Breast epithelium (tissue), 4 donors: Measurements from ENCODE around the gene RASSF7. TPM values are rescaled to one million over a fixed set of nuclear protein-coding genes. Genes with fewer than 3 reads are reported as not detected.

ENCODE experiments used
- DNase-seq, 2 donors: peaks; one replicate each; pipeline ENCODE4 v3.0.0-alpha.2; 2019; ENCODE audit warnings: low spot score in 2 of 2
- H3K27ac ChIP-seq, 2 donors: fragments of 200-600 bp; sonication (generic) in 1 of 2; one replicate each; pipeline ENCODE4 v1.5.1; 2016 to 2019; ENCODE audit warnings: mild to moderate bottlenecking in 1 of 2
- H3K27me3 ChIP-seq, 2 donors: fragments of 200-600 bp; sonication (generic) in 1 of 2; one replicate each; pipeline versions ENCODE4 v1.5.1 to v1.6.0; 2017 to 2019; ENCODE audit warnings: control low read depth in 1 of 2, mild to moderate bottlenecking in 1 of 2
- H3K36me3 ChIP-seq: fragments of 200-600 bp; one replicate; pipeline ENCODE4 v1.5.1; 2019
- H3K4me1 ChIP-seq, 2 donors: fragments of 200-600 bp; sonication (generic); one replicate each; pipeline ENCODE4 v1.5.1; 2016 to 2019; ENCODE audit warnings: control low read depth in 1 of 2
- H3K4me3 ChIP-seq, 3 donors: fragments of 200-600 bp; sonication (generic); 1 replicate in 2 of 3; 2 replicates in 1 of 3; pipeline ENCODE4 v1.5.1; 2016 to 2019; ENCODE audit warnings: mild to moderate bottlenecking in 3 of 3, moderate library complexity in 2 of 3
- H3K9me3 ChIP-seq, 2 donors: fragments of 200-600 bp; sonication (generic) in 1 of 2; one replicate each; pipeline ENCODE4 v1.5.1; 2016 to 2019; ENCODE audit warnings: control low read depth in 1 of 2
- CTCF ChIP-seq, 3 donors: fragments of 450-650 bp; IDR thresholded peaks; one replicate each; pipeline ENCODE4 v1.5.1; 2016 to 2017; ENCODE audit warnings: antibody characterized with exemption in 3 of 3, mild to moderate bottlenecking in 3 of 3, moderate library complexity in 3 of 3
- POLR2A ChIP-seq: fragments of 450-650 bp; IDR thresholded peaks from one replicate; pipeline ENCODE4 v1.6.1; 2016; ENCODE audit warnings: antibody characterized with exemption, mild to moderate bottlenecking, moderate library complexity
- POLR2AphosphoS5 ChIP-seq, 3 donors: sonication (generic); formaldehyde crosslinking; IDR thresholded peaks; one replicate each; pipeline ENCODE4 v1.6.1; 2017; ENCODE audit warnings: antibody characterized with exemption in 3 of 3
- intact Hi-C: fragments of 100-400 bp; cut with DNase I; formaldehyde crosslinking; loops from one replicate; pipeline ENCODE4 v1.15.1; 2023; ENCODE audit warnings: low total_unique reads
- total RNA-seq, 3 donors: library from RNA; depleted of rRNA; stranded (reverse); fragments of >200 nt; gene quantifications; one replicate each; pipeline ENCODE4 v1.1.0, GENCODE V29; 2016

Gene RASSF7
- total RNA-seq, 3 donors from 2014 or later: 7.5 to 58.5 (median 33.1) TPM

DNA sequence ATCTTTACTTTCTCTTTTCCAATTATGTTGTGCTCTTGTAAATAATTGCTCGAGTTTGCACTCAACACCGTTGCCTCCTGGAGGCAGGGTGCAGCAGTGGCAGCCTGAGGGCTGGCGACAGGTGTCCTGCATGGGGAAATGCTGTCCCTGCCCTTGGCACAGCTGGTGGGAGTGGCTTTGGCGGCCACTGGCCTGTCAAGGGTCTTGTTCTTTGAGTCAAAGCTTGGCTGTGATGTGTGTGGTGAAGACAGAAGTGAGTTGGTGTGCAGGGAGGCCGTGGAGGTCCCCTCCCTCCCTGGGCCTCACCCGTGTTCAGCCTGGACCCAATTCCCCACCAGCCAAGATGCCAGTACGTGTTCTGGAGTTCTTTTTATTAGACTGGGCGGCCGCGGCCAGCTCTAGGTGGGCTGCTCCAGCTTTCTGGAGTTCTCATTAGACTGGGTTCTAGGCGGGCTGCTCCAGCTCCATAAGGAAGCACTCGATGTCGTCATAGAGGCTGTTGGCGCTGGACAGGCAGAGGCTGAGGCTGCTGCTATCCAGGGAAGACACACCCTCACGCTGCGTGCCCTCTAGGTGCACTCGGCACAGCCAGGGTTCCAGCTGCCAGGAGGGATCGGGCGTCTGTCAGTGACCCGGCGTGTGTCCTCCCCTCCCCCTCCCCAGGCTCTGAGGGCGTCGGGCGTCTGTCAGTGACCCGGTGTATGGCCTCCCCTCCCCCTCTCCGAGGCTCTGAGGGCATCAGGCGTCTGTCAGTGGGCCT lies 51.6 kb downstream of the RASSF7 start:
- H3K4me1 ChIP-seq: peaks cover 10 to 13% of the 10 kb centered on the region in 2 donors
- peaks cover 5% of the 10 kb centered on the region for H3K36me3 ChIP-seq
- no peaks in the 10 kb centered on the region for H3K9me3 ChIP-seq
- intact Hi-C loops: no loop called here
- no peak overlapping the region for H3K4me3 ChIP-seq
- TF ChIP-seq POLR2A (no peak), CTCF (IDR thresholded peaks at IDR 0.05) (no peak), POLR2AphosphoS5 (IDR thresholded peaks at IDR 0.05) (no peak)
- H3K27ac ChIP-seq: peak overlapping the region in 1 of 2 donors; percentile 13
- DNase-seq: no peak
- no peaks in the 10 kb centered on the region for H3K27me3 ChIP-seq

GRCh38 chr11:612961-613300 lies 52.2 kb downstream of the RASSF7 start:
- DNase-seq: no peak
- Histone ChIP-seq H3K4me3 (no peak overlapping the region), H3K27ac (peak overlapping the region in 1 of 2 donors; percentile 32), H3K9me3 (no peaks in the 10 kb centered on the region), H3K27me3 (no peaks in the 10 kb centered on the region), H3K36me3 (peaks cover 5% of the 10 kb centered on the region), H3K4me1 (peaks cover 10 to 13% of the 10 kb centered on the region in 2 donors)
- intact Hi-C loops: no loop called here
- TF ChIP-seq CTCF (IDR thresholded peaks at IDR 0.05) (no peak), POLR2AphosphoS5 (IDR thresholded peaks at IDR 0.05) (no peak), POLR2A (no peak)

DNA sequence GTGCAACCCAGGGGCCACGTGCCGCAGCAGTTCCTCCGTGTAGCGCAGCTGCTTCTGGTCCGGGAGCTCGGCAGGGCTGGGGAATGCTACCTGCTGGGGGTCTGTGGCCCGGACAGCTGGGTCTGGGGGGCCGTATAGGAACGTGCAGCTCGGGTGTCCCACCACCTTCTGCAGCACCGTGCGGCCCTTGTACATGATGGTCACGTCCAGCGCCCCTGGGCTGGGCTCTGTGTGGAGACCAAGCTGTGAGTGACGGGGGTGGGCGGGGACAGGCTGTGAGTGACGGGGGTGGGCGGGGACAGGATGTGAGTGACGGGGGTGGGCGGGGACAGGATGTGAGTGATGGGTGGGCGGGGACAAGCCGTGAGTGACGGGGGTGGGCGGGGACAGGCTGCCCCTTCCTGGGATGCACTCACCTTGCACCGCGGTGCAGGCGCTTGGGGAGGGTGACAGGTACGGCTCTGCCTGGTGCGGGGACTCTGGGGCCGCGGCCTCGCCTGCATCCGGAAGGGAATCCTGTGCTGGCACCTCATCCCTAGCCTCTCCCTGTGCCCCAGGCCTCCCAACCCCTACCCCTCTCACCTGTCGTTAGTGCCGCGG lies 52.7 kb downstream of the RASSF7 start:
- peak overlapping the region in 1 of 3 donors; percentile 76 for H3K4me3 ChIP-seq
- intact Hi-C loops: no loop called here

More for the DNA sequence above, 52.7 kb downstream of the RASSF7 start:
- no peaks in the 10 kb centered on the region for H3K27me3 ChIP-seq
- H3K4me1 ChIP-seq: peaks cover 10 to 13% of the 10 kb centered on the region in 2 donors
- no peaks in the 10 kb centered on the region for H3K9me3 ChIP-seq
- peak; percentile 43 to 72 for DNase-seq
- H3K27ac ChIP-seq: peak overlapping the region; percentile 92 to 99
- no peak for TF ChIP-seq POLR2AphosphoS5 (IDR thresholded peaks at IDR 0.05)
- TF ChIP-seq CTCF (IDR thresholded peaks at IDR 0.05): no peak
- TF ChIP-seq POLR2A: no peak
- peaks cover 5% of the 10 kb centered on the region for H3K36me3 ChIP-seq

Other genes with a start within 250 kb of the RASSF7 start
- gene IFITM1, start 246.9 kb upstream of the RASSF7 start, total RNA-seq: 100 to 1,000 TPM; 129 to 321 (median 142) TPM
- 100 to 1,000 TPM; 158 to 361 (median 195) TPM for gene IFITM3, start 240.1 kb upstream of the RASSF7 start, total RNA-seq
- gene B4GALNT4, start 191.5 kb upstream of the RASSF7 start, total RNA-seq: 10 to 100 TPM in 1 of 3 donors, 1 to 10 TPM in 1, under 1 TPM in 1; 0.48 to 11.3 (median 8.2) TPM
- gene PKP3, start 166.8 kb upstream of the RASSF7 start, total RNA-seq: 10 to 100 TPM in 2 of 3 donors, under 1 TPM in 1; 0.32 to 60.9 (median 36.7) TPM
- 10 to 100 TPM; 37.3 to 49.8 (median 46.5) TPM for gene SIGIRR, start 146.0 kb upstream of the RASSF7 start, total RNA-seq
- 10 to 100 TPM in 1 of 3 donors, 1 to 10 TPM in 1, under 1 TPM in 1; 0.32 to 14.2 (median 9.8) TPM for gene ANO9, start 119.0 kb upstream of the RASSF7 start, total RNA-seq
- gene PTDSS2, start 110.7 kb upstream of the RASSF7 start, total RNA-seq: 10 to 100 TPM; 23.8 to 53.7 (median 33.1) TPM
- 100 to 1,000 TPM; 139 to 249 (median 209) TPM for gene RNH1, start 53.7 kb upstream of the RASSF7 start, total RNA-seq
- gene HRAS, start 25.4 kb upstream of the RASSF7 start, total RNA-seq: 10 to 100 TPM; 33.2 to 50.1 (median 33.4) TPM
- gene LRRC56, start 23.4 kb upstream of the RASSF7 start, total RNA-seq: 1 to 10 TPM in 2 of 3 donors, under 1 TPM in 1; 0.16 to 1.6 (median 1.3) TPM
- gene LMNTD2, start 232 bp upstream of the RASSF7 start, total RNA-seq: 1 to 10 TPM; 2.6 to 6.1 (median 5.2) TPM
- gene PHRF1, start 15.5 kb downstream of the RASSF7 start, total RNA-seq: 10 to 100 TPM; 18.6 to 22.1 (median 21.3) TPM
- gene IRF7, start 55.0 kb downstream of the RASSF7 start, total RNA-seq: 10 to 100 TPM; 13.3 to 29.9 (median 27.9) TPM
- 1 to 10 TPM in 1 of 3 donors, not detected in 2; 6.2 TPM for gene CDHR5, start 64.0 kb downstream of the RASSF7 start, total RNA-seq
- gene SCT, start 66.2 kb downstream of the RASSF7 start, total RNA-seq: not detected
- under 1 TPM in 1 of 3 donors, not detected in 2; 0.29 TPM for gene DRD4, start 76.3 kb downstream of the RASSF7 start, total RNA-seq
- 10 to 100 TPM; 25.3 to 42.6 (median 39.8) TPM for gene DEAF1, start 134.3 kb downstream of the RASSF7 start, total RNA-seq
- 10 to 100 TPM; 25.9 to 51.8 (median 29.1) TPM for gene TMEM80, start 134.8 kb downstream of the RASSF7 start, total RNA-seq
- 100 to 1,000 TPM in 2 of 3 donors, 1 to 10 TPM in 1; 6.1 to 151 (median 115) TPM for gene EPS8L2, start 145.3 kb downstream of the RASSF7 start, total RNA-seq
- 100 to 1,000 TPM; 137 to 239 (median 141) TPM for gene TALDO1, start 186.5 kb downstream of the RASSF7 start, total RNA-seq
- 10 to 100 TPM in 2 of 3 donors, 1 to 10 TPM in 1; 9.9 to 17.4 (median 16.4) TPM for gene GATD1, start 216.5 kb downstream of the RASSF7 start, total RNA-seq
- gene CEND1, start 229.1 kb downstream of the RASSF7 start, total RNA-seq: not detected
- gene SLC25A22, start 237.3 kb downstream of the RASSF7 start, total RNA-seq: 10 to 100 TPM in 1 of 3 donors, 1 to 10 TPM in 2; 2.7 to 11.5 (median 4.7) TPM
- gene PIDD1, start 244.3 kb downstream of the RASSF7 start, total RNA-seq: 10 to 100 TPM; 10.2 to 17.3 (median 16.7) TPM
- gene RPLP2, start 249.0 kb downstream of the RASSF7 start, total RNA-seq: 1,000 to 10,000 TPM in 2 of 3 donors, 100 to 1,000 TPM in 1; 583 to 1,665 (median 1,093) TPM